ENCODE measurements around the gene RAPGEF6. TPM values are rescaled to one million over a fixed set of nuclear protein-coding genes. Genes with fewer than 3 reads are reported as not detected.

The RAPGEF6 gene
- total RNA-seq, 1 donor from 2014 or later = 12.9 TPM

- no peak overlapping the region for H3K4me3 ChIP-seq (ENCODE audit: low read depth, low read length)
- no peak for DNase-seq (ENCODE audit: low read depth)
- TF ChIP-seq CTCF (conservative IDR thresholded peaks at IDR 0.05; ENCODE audit: low read depth, low read length) = no peak
These were observed 247.8 kb downstream of the RAPGEF6 start for GRCh38 chr5:131387255-131387654.

GRCh38 chr5:131386779-131387178, 248.2 kb downstream of the RAPGEF6 start:
- peak; percentile 69 for DNase-seq (ENCODE audit: low read depth)

GRCh38 chr5:131386124-131386523, 248.9 kb downstream of the RAPGEF6 start:
- no peak overlapping the region for H3K4me3 ChIP-seq (ENCODE audit: low read depth, low read length)
- TF ChIP-seq CTCF (conservative IDR thresholded peaks at IDR 0.05; ENCODE audit: low read depth, low read length) = no peak
- DNase-seq (ENCODE audit: low read depth) = no peak

More at GRCh38 chr5:131386779-131387178, 248.2 kb downstream of the RAPGEF6 start:
- TF ChIP-seq CTCF (conservative IDR thresholded peaks at IDR 0.05; ENCODE audit: low read depth, low read length) = no peak
- no peak overlapping the region for H3K4me3 ChIP-seq (ENCODE audit: low read depth, low read length)

GRCh38 chr5:131384616-131385214, 250.3 kb downstream of the RAPGEF6 start:
- DNase-seq (ENCODE audit: low read depth) = no peak
- no peak for TF ChIP-seq CTCF (conservative IDR thresholded peaks at IDR 0.05; ENCODE audit: low read depth, low read length)
- no peak overlapping the region for H3K4me3 ChIP-seq (ENCODE audit: low read depth, low read length)

GRCh38 chr5:131384173-131384572, 250.9 kb downstream of the RAPGEF6 start:
- no peak overlapping the region for H3K4me3 ChIP-seq (ENCODE audit: low read depth, low read length)
- no peak for TF ChIP-seq CTCF (conservative IDR thresholded peaks at IDR 0.05; ENCODE audit: low read depth, low read length)
- no peak for DNase-seq (ENCODE audit: low read depth)

- no peak for DNase-seq (ENCODE audit: low read depth)
- H3K4me3 ChIP-seq (ENCODE audit: low read depth, low read length) = no peak overlapping the region
- peak; percentile 75 for TF ChIP-seq CTCF (conservative IDR thresholded peaks at IDR 0.05; ENCODE audit: low read depth, low read length)
These were observed 252.3 kb downstream of the RAPGEF6 start for GRCh38 chr5:131382407-131383395.

All from epithelial cell of proximal tubule (primary cell).